H9 (cell line): ENCODE measurements around the gene DCAF15. TPM values are rescaled to one million over a fixed set of nuclear protein-coding genes. Genes with fewer than 3 reads are reported as not detected.

Experiments
- DNase-seq: peaks from one replicate; pipeline ENCODE4 v3.0.0-alpha.2; 2017
- H2AFZ ChIP-seq: one replicate; pipeline ENCODE4 v1.6.1; 2013; ENCODE audit warnings: mild to moderate bottlenecking, low read length, control low read depth, moderate library complexity
- H2AK5ac ChIP-seq: 2 replicates; pipeline ENCODE4 v1.6.1; 2013; ENCODE audit warnings: low read length, control low read depth, mixed read lengths; ENCODE audit not compliant: insufficient read length
- H2BK120ac ChIP-seq: one replicate; pipeline ENCODE4 v1.6.1; 2013; ENCODE audit warnings: low read depth, mild to moderate bottlenecking, low read length, control low read depth, inconsistent platforms; ENCODE audit not compliant: poor library complexity, severe bottlenecking
- H2BK12ac ChIP-seq: 2 replicates; pipeline ENCODE4 v1.6.1; 2013; ENCODE audit warnings: low read length, control low read depth, mixed read lengths, low read depth; ENCODE audit not compliant: insufficient read length
- H2BK15ac ChIP-seq: 2 replicates; pipeline ENCODE4 v1.6.1; 2013; ENCODE audit warnings: low read depth, low read length, control low read depth
- H2BK20ac ChIP-seq: one replicate; pipeline ENCODE4 v1.6.1; 2013; ENCODE audit warnings: low read depth, mild to moderate bottlenecking, low read length, control low read depth, inconsistent platforms; ENCODE audit not compliant: poor library complexity, severe bottlenecking
- H2BK5ac ChIP-seq: 2 replicates; pipeline ENCODE4 v1.6.1; 2013; ENCODE audit warnings: low read length, control low read depth, mixed read lengths; ENCODE audit not compliant: insufficient read length
- H3K14ac ChIP-seq: 2 replicates; pipeline ENCODE4 v1.6.1; 2013; ENCODE audit warnings: low read length, control low read depth; ENCODE audit not compliant: insufficient read depth
- H3K18ac ChIP-seq: 2 replicates; pipeline ENCODE4 v1.6.1; 2013; ENCODE audit warnings: low read depth, mild to moderate bottlenecking, mixed read lengths, low read length, control low read depth; ENCODE audit not compliant: insufficient read length
- H3K23ac ChIP-seq: 2 replicates; pipeline ENCODE4 v1.6.1; 2013; ENCODE audit warnings: low read length, control low read depth, mixed read lengths, low read depth; ENCODE audit not compliant: insufficient read length
- H3K23me2 ChIP-seq: 2 replicates; pipeline ENCODE4 v1.6.1; 2013; ENCODE audit warnings: low read depth, mild to moderate bottlenecking, mixed read lengths, low read length, control low read depth; ENCODE audit not compliant: insufficient read length, poor library complexity, severe bottlenecking
- H3K27ac ChIP-seq: 2 replicates; pipeline ENCODE4 v1.5.1; 2013; ENCODE audit warnings: low read length, control low read depth, mixed read lengths, low read depth; ENCODE audit not compliant: insufficient read length
- H3K27me3 ChIP-seq: 2 replicates; pipeline ENCODE4 v1.6.1; 2013; ENCODE audit warnings: low read length, control low read depth, inconsistent platforms; ENCODE audit not compliant: insufficient read depth
- H3K4ac ChIP-seq: 2 replicates; pipeline ENCODE4 v1.6.1; 2013; ENCODE audit warnings: low read depth, mild to moderate bottlenecking, control low read depth, inconsistent platforms, low read length, moderate library complexity
- H3K4me1 ChIP-seq: 2 replicates; pipeline ENCODE4 v1.6.1; 2013; ENCODE audit warnings: low read length, control low read depth, inconsistent platforms; ENCODE audit not compliant: insufficient read depth
- H3K4me2 ChIP-seq: 2 replicates; pipeline ENCODE4 v1.6.1; 2013; ENCODE audit warnings: low read length, control low read depth, mixed read lengths; ENCODE audit not compliant: insufficient read length, insufficient read depth
- H3K56ac ChIP-seq: 2 replicates; pipeline ENCODE4 v1.6.1; 2013; ENCODE audit warnings: low read depth, mild to moderate bottlenecking, mixed read lengths, low read length, control low read depth; ENCODE audit not compliant: insufficient read length
- H3K79me1 ChIP-seq: 2 replicates; pipeline ENCODE4 v1.6.1; 2013; ENCODE audit warnings: low read depth, mild to moderate bottlenecking, moderate library complexity, low read length, control low read depth, inconsistent platforms; ENCODE audit not compliant: insufficient read depth, poor library complexity, severe bottlenecking
- H3K79me2 ChIP-seq: 2 replicates; pipeline ENCODE4 v1.6.1; 2013; ENCODE audit warnings: low read length, control low read depth, inconsistent platforms; ENCODE audit not compliant: insufficient read depth
- H3K9ac ChIP-seq: 2 replicates; pipeline ENCODE4 v1.6.1; 2013; ENCODE audit warnings: low read length, control low read depth, mixed read lengths; ENCODE audit not compliant: insufficient read length; ENCODE audit errors: extremely low read depth
- H3K9me3 ChIP-seq: one replicate; pipeline ENCODE4 v1.6.1; 2013; ENCODE audit warnings: low read depth, low read length, inconsistent platforms; ENCODE audit not compliant: control insufficient read depth
- H3T11ph ChIP-seq: one replicate; pipeline ENCODE4 v1.6.1; 2013; ENCODE audit warnings: mild to moderate bottlenecking, low read length, control low read depth, inconsistent platforms
- H4K20me1 ChIP-seq: one replicate; pipeline ENCODE4 v1.6.1; 2013; ENCODE audit not compliant: control insufficient read depth, insufficient read length, insufficient read depth
- H4K5ac ChIP-seq: 2 replicates; pipeline ENCODE4 v1.6.1; 2013; ENCODE audit warnings: low read depth, mild to moderate bottlenecking, mixed read lengths, low read length, control low read depth; ENCODE audit not compliant: insufficient read length
- H4K8ac ChIP-seq: replicated peaks from 2 replicates; pipeline ENCODE4 v1.6.1; 2013; ENCODE audit warnings: low read length, control low read depth, mixed read lengths, low read depth; ENCODE audit not compliant: insufficient read length
- H4K91ac ChIP-seq: 2 replicates; pipeline ENCODE4 v1.6.1; 2013; ENCODE audit warnings: low read depth, mild to moderate bottlenecking, moderate library complexity, mixed read lengths, low read length, control low read depth; ENCODE audit not compliant: insufficient read length
- H3K27ac Mint-ChIP-seq, 3 experiments: 2 replicates in 2 of 3; 3 replicates in 1 of 3; pipeline ENCODE4 v1.8.0; 2020 to 2021; ENCODE audit warnings: mixed read lengths in 3 of 3, mild to moderate bottlenecking in 1 of 3, moderate library complexity in 1 of 3
- H3K27me3 Mint-ChIP-seq: 2 replicates; pipeline ENCODE4 v1.8.0; 2021; ENCODE audit warnings: low read depth, mild to moderate bottlenecking, moderate library complexity, mixed read lengths
- H3K36me3 Mint-ChIP-seq, 3 experiments: 2 replicates in 2 of 3; 3 replicates in 1 of 3; pipeline ENCODE4 v1.8.0; 2020 to 2021; ENCODE audit warnings: low read depth in 3 of 3, mixed read lengths in 3 of 3; ENCODE audit not compliant: insufficient read depth in 1 of 3
- H3K4me1 Mint-ChIP-seq, 2 experiments: 2 replicates each; pipeline ENCODE4 v1.8.0; 2020; ENCODE audit warnings: mixed read lengths in 2 of 2
- H3K4me3 Mint-ChIP-seq, 2 experiments: 2 replicates in 1 of 2; 3 replicates in 1 of 2; pipeline ENCODE4 v1.8.0; 2020 to 2021; ENCODE audit warnings: mild to moderate bottlenecking in 2 of 2, mixed read lengths in 2 of 2, moderate library complexity in 1 of 2
- H3K9me3 Mint-ChIP-seq, 2 experiments: 2 replicates in 1 of 2; 3 replicates in 1 of 2; pipeline ENCODE4 v1.8.0; 2020; ENCODE audit warnings: mild to moderate bottlenecking in 2 of 2, mixed read lengths in 2 of 2, moderate library complexity in 1 of 2
- CTCF ChIP-seq: fragments of 200-600 bp; sonication (generic); conservative IDR thresholded peaks from 3 replicates; pipeline ENCODE4 v1.8.0; 2021; ENCODE audit warnings: antibody characterized with exemption, mild to moderate bottlenecking
- WGBS: extraction: QIAGEN DNeasy Blood & Tissue Kit; methylation state at CpG from one replicate; pipeline ENCODE4 v1.1.7; 2013; ENCODE audit warnings: missing lambda C conversion rate, low lambda C conversion rate, mixed read lengths; ENCODE audit not compliant: insufficient read length; ENCODE audit errors: extremely low coverage; 5-methylcytosine and 5-hydroxymethylcytosine counted together
- total RNA-seq: library from RNA; stranded (reverse); gene quantifications from 2 replicates; pipeline ENCODE4 v1.2.1, GENCODE V29; 2021

DCAF15 gene
- total RNA-seq, 1 experiment from 2014 or later: 82.5 TPM

GRCh38 chr19:14002571-14003250 lies 50.4 kb downstream of the DCAF15 start:
- no peak overlapping the region for H3K56ac ChIP-seq
- no peak overlapping the region for H4K91ac ChIP-seq
- no peaks in the 10 kb centered on the region for H3K4me1 ChIP-seq
- no peaks in the 10 kb centered on the region for H3K9me3 ChIP-seq
- Mint-ChIP-seq H3K36me3 (peaks cover 6 to 22% (median 12%) of the 10 kb centered on the region in 3 experiments; a peak in 6 of 7 replicates), H3K9me3 (peaks cover 5 to 8% of the 10 kb centered on the region in 2 experiments; a peak in 2 of 5 replicates), H3K4me3 (no peak overlapping the region), H3K27ac (peak overlapping the region in 2 of 3 experiments; percentile 24 to 87; a peak in 2 of 7 replicates), H3K27me3 (no peaks in the 10 kb centered on the region; the same call in 1 of the 2 replicates), H3K4me1 (peaks cover 13 to 14% of the 10 kb centered on the region in 2 experiments; a peak in 3 of 4 replicates)
- no peak overlapping the region for H3K4me2 ChIP-seq
- TF ChIP-seq CTCF: no peak
- no peaks in the 10 kb centered on the region for H3K79me2 ChIP-seq
- no peak overlapping the region for H2BK12ac ChIP-seq
- no peak overlapping the region for H3T11ph ChIP-seq
- no peak overlapping the region for H3K14ac ChIP-seq
- H4K20me1 ChIP-seq: no peaks in the 10 kb centered on the region
- H3K79me1 ChIP-seq: no peaks in the 10 kb centered on the region
- H2BK120ac ChIP-seq: no peak overlapping the region
- WGBS: no CpG with 5 or more reads among the region's 13 CpGs
- no peak overlapping the region for H2BK5ac ChIP-seq
- no peak overlapping the region for H4K8ac ChIP-seq
- H3K9ac ChIP-seq: no peak overlapping the region
- H3K18ac ChIP-seq: no peak overlapping the region
- no peak overlapping the region for H3K23ac ChIP-seq
- H2BK20ac ChIP-seq: no peak overlapping the region
- H2BK15ac ChIP-seq: no peak overlapping the region
- no peak overlapping the region for H2AK5ac ChIP-seq
- no peak overlapping the region for H3K4ac ChIP-seq
- H3K23me2 ChIP-seq: no peaks in the 10 kb centered on the region
- no peak overlapping the region for H2AFZ ChIP-seq
- DNase-seq: no peak
- H3K27ac ChIP-seq: no peak overlapping the region
- no peak overlapping the region for H4K5ac ChIP-seq
- no peaks in the 10 kb centered on the region for H3K27me3 ChIP-seq
